HG02943 (cell line): ENCODE data around the gene CWC27.
"Not testable (repeated sequence)": the region's sequence is repeated elsewhere in the genome, so short reads cannot be mapped to it uniquely, and the experiment has no call there.

Experiments used
- ATAC-seq: cut with Tn5 transposase; IDR thresholded peaks from one replicate; pipeline ENCODE4 v1.9.1; 2021; ENCODE audit warnings: mild to moderate bottlenecking, low read depth, moderate library complexity; ENCODE audit not compliant: unreplicated experiment

CWC27 gene

DNA sequence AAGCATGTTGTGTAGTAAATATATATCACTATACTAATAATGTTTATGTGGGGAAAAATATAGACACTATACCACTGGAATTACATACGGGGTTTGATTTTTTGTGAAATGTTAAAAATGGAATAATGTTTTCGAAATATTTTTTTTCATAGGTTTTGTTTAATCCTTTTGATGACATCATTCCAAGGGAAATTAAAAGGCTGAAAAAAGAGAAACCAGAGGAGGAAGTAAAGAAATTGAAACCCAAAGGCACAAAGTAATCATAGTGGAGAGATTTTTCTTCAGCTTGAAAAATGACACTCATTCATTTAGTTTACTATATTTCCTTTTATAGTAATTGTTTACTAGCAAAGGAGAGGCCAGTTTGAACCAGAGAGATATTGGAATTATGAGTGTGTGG lies 17.6 kb downstream of the CWC27 start:
- no peak for ATAC-seq

DNA sequence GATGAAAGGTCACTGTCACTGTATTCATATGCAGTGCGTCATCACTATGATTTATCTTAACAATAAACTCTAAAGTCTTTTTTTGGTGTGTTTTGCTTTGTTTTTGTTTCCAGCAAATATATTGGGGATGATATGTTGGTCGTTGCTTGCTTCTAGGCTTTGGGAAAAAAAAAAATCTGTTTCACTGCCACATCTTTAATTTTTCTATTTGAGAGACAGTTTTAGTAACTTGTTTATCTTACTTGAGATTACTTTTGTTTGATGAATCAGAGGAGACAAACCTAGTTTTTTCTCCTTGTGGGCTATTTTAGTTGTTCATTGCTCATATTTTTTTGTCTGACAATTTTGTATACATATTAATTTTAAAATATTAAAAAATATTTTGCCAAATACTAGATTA lies 19.4 kb downstream of the CWC27 start:
- no peak for ATAC-seq

- no peak for ATAC-seq
These were observed 20.7 kb downstream of the CWC27 start for GRCh38 chr5:64789457-64789856.

GRCh38 chr5:64790210-64790609 lies 21.5 kb downstream of the CWC27 start:
- ATAC-seq = no peak

DNA sequence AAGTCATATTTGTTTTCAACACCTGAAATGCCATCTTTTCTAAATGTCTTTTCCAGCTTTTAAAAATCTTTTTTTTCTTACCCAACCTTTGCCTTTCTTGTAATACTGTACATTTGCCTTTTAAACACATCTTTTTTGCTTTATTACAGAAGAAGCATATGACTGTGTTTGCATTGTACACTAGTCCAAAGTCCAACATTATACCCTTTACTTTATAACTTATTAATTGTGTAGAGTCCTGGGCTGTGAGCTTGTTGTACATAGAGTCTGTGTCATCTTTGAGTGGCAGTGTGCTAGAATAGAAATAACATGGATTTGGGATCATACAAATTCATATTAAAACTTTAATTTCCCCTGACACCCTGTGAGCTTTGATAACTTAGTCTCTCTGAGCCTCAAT lies 23.7 kb downstream of the CWC27 start:
- ATAC-seq = no peak

DNA sequence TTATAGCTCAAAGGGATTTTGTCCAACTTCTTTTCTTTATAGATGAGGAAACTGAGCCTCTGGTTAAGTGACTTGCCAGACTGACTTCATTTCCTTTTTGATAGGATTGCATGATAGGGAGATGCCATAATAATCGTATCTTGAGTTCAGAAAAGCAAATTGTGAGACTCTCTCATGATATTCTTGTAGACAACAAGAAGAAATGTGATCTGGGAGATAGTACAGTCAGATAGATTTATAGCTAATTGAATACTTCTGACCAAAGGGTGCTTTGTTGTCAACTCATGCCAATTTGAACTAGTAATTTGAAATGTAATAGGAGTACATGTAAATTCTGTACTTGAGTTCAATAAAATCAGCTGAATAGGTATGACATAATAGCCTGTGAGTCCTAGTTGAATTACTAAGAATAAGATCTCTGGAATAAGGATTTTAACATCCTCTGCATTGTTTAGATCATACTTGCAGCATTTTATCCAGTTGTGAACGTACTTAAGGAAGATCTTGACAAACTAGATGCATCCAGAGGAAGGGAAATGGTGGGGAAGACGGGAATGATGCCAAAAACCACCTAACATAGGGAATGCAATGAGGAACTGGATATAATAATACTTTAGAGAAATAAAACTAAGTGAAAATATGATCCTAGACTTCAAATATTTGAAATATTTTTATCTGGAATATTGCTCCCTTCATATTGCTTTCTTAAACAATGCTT lies 25.5 kb downstream of the CWC27 start:
- no peak for ATAC-seq

DNA sequence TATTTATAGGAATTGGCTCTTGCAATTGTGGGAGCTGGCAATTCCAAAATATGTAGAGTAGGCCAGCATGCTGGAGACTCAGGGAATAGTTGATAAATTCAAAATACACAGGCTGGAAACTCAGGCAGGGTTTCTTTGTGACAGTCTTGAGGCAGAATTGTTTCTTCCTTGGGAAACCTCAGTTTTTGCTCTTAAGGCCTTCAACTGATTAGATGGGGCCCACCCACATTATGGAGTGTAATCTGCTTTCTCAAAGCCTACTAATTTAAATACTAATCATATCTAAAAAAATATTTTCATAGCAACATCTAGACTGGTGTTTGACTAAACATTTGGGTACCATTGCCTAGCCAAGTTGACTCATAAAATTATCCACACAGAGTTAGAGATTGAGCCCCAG lies 27.6 kb downstream of the CWC27 start:
- ATAC-seq = no peak

DNA sequence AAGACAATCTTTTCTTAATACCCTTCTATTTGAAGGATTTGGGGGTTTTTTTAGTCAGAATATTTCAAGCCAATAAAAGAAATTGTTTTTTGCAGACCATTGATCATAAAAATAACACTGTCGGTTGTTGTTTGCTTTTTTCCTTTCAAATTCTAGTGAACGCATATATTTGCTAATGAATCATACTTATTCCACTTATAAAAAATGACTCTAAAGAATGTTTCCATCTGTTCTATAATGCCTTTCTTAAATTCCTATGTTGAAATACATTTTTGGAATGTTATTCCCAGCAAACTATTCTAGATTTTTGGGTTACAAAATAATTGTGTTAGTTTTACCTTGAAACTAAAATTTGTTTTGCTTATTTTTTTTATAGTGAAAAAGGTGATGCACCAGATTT lies 32.2 kb downstream of the CWC27 start:
- ATAC-seq = no peak

DNA sequence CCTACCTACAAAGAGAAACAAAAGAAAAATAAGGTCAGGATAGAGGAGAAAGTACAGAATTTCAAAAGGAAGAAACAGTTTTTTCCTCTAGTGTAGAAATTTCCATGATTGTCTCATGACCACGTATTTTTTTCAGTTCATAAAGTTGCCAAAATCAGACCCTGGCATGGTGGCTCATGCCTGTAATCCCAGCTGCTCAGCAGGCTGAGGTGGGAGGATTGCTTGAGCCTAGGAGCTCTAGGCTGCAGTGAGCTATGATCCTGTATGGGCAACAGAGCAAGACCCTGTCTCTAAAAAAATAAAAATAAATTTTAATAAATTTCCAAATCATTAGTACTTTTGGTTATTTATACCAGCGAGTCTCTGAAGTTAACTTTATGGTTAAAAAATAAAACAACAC lies 37.8 kb downstream of the CWC27 start:
- ATAC-seq = no peak

- ATAC-seq = no peak
These were observed 38.8 kb downstream of the CWC27 start for GRCh38 chr5:64807520-64807919.

DNA sequence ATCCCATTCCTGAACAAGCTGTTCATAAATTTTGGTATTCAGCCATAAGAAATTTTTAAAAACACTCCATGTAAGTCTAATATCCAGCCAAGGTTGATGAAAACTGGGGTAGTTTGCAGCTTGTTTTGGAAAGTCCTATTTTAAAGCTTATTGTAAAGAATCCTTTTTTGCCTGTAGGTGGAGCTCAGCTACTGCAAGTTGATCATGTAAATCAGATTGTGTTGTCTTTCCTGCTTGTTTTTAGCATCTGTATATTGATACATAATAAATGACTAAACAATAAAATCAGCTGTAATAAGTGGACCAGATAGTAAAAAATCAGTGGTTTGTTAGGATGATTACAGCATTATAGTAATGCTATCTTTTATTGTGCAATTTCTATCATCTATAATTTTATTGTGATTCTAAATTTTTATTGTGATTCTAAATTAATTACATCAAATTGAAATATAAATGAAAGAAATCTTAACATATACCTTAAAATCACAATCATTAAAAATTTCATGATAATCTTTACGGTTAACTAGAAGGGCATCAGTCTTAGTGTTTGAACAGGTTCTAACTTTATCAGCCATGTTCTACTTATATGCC lies 42.4 kb downstream of the CWC27 start:
- ATAC-seq = peak; percentile 73

DNA sequence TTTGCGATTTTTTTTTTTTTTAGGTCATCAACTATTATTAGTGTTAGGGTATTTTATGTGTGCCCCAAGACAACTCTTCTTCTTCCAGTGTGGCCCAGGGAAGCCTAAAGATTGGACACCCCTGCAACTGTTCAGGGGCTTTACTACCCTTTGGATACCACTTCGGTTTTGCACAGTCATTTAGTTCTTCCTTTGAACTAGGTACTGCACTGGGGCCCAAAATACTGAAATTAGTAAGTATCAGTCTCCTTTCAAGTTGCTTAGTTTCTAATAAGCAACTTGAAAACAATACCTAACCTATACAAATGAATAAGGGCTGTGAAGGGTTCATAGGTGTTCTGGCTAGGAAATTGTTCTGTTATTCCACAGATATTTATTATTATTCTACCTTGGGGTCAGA lies 45.3 kb downstream of the CWC27 start:
- peak; percentile 79 for ATAC-seq

DNA sequence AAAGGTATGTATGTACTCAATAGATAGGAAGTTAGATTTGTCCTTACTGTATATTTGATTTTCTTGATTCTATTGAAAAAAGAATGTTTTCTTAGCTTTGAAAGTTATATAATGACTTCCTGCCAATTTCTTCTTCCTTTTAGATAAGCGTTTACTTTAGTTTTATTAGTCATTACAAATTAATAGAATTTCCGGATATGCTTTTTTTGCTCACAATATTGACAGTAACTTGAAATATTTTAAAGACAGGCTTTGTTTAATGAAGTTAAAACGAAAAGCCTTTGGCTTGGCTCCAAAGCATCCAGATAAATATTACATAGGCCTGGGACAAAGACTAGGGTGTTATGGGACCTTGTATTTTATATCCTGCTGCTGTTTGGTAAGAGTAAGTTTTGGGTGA lies 49.5 kb downstream of the CWC27 start:
- no peak for ATAC-seq

DNA sequence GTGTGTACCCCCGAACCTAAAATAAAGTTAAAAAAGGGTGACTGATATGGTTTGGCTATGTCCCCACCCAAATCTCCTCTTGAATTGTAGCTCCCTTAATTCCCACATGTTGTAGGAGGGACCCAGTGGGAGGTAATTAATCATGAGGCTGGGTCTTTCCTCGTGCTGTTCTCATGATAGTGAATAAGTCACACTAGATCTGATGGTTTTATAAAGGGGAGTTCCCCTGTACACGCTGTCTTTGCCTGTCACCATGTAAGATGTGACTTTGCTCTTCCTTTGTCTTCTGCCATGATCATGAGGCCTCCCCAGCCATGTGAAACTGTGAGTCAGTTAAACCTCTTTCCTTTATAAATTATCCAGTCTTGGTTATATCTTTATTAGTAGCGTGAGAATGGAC lies 50.6 kb downstream of the CWC27 start:
- ATAC-seq = not testable (repeated sequence)

- no peak for ATAC-seq
These were observed 53.6 kb downstream of the CWC27 start for GRCh38 chr5:64822320-64822719.

DNA sequence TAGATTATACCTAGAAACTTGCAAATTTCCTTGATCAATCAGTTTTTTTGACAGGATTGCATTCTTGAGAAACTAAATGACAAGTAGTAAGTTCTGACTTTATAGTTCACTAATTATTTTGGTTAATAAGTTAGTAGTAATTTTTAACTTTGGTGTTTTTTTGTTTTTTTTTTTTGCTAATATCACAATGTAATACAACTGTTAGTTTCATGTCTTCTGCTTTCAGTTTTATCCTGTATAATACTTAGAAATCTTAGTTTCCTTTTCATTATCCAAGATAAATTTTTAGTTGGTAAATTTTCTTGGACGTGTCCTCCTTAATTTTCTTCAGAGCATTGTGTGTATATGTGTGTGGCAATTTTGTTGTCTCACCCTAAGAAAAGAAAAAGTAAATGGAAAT lies 57.8 kb downstream of the CWC27 start:
- ATAC-seq = no peak

GRCh38 chr5:64827703-64828102 lies 59.0 kb downstream of the CWC27 start:
- ATAC-seq = no peak

- ATAC-seq = not testable (repeated sequence)
These were observed 61.9 kb downstream of the CWC27 start for GRCh38 chr5:64830650-64831049.

DNA sequence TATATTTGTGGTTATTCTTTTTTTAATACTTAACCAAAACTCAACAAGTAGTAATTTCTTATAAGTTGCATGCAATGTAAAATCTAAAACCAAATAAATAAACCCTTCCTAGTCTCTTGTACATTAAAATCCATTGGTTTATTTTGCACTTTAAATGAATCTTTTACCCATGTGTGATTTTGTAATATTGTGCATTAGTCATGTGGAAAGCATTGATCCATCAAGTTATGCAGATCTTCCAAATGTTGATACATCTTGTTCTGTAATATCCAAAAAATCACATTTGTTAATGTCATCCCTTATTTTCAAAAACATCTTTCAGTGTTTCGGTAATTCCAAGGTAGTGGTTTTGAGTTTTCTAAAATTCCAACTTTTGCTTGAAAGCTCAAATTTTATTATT lies 63.3 kb downstream of the CWC27 start:
- ATAC-seq = no peak

DNA sequence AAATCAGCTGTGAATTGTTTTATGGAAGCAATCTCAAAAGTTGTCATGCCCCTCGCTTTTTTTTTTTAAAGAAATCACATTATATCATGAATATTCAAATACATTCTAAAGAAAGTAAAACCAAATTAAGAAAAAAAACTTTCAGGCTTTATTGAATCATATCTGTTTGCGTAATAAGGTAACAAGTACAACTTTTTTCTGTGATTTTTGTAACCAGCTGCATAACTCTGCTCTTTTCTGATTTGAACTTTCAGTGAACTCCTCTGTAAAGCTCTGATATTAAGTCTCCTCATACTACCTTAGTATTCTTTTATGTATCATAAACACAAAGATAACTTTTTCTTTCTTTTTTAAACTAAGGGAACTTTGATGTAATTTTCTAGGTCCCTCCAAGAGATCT lies 65.3 kb downstream of the CWC27 start:
- no peak for ATAC-seq

GRCh38 chr5:64834611-64835010 lies 65.9 kb downstream of the CWC27 start:
- no peak for ATAC-seq

- ATAC-seq = no peak
These were observed 66.5 kb downstream of the CWC27 start for GRCh38 chr5:64835266-64835665.
